Central memory CD4-positive, alpha-beta T cell (primary cell): ENCODE results near the gene XYLT1.

Experiments used
- DNase-seq: peaks from one replicate; pipeline ENCODE4 v3.0.0; 2022

The XYLT1 gene

DNA sequence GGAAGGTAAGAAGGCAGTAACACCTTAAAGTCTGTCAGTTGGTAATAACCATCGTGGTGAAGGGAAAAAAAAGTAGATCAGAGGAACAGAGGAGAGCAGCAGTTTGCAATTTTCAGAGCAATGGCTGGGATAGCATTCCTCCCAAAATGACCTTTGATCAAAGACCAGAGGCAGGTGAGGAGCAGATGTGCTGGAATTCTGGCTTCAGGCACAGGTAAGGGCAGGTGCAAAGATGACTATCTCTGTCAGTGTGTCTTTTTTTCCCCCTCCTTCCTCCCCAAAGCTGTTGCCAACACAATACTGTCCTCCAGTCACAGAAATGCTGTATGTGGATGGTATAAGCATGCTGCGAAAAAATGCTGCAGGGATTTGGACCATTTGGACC is 166.7 kb downstream of the XYLT1 start:
- DNase-seq: no peak

DNA sequence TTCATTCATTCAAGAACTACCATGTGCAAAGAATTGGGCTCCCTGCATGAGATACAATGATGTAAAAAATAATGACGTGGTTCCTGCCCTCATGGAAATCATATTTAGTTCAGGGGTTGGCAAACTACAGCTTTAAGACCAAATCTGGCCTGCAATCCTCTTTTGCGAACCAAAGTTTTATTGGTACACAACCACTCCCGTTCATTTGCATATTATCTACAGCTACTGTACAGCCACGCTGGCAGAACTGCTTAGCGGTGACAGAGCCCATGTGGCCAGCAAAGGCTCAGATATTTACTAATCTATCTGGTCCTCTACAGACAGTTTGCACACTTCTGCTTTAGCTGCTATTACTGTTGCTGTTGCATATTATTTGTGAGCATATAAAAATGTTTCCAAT is 167.7 kb downstream of the XYLT1 start:
- no peak for DNase-seq

DNA sequence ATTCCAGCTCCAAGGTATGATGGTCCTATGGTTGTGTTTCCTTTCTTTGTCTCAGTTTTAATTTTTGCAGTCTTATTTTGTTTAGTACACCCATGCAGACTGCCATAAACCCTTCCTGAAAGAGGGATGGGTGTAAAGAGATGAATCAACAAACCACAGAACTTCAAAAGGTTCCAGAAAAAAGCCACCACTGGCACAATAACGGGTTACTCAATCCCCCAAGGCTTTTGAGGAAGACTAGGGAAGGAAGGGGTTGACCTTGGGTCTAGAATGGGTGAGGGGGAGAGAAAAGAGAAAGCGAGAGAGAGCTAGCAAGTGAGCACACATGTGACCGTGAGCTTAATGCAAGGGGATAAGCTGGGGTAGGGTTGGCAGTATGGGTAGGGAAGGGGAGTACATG is 168.1 kb downstream of the XYLT1 start:
- no peak for DNase-seq

DNA sequence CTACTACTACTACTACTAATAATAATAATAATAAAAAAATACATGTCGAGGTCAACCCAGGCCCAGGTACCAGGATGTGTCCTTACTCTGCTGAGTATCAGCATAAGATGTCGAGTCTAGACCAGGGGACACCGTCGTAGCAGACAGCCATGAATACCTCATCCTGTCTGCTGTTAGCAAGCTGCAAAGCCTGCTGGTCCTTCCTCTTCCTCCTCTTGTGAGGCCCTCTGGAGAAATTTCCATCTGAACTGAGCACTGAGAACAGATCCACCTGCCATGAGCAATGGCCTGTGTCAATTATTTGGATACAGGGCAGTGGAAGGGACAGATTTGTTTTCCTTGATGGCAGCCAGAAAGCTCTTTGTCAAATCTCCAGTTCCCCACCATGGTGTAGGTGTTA is 168.5 kb downstream of the XYLT1 start:
- no peak for DNase-seq

DNA sequence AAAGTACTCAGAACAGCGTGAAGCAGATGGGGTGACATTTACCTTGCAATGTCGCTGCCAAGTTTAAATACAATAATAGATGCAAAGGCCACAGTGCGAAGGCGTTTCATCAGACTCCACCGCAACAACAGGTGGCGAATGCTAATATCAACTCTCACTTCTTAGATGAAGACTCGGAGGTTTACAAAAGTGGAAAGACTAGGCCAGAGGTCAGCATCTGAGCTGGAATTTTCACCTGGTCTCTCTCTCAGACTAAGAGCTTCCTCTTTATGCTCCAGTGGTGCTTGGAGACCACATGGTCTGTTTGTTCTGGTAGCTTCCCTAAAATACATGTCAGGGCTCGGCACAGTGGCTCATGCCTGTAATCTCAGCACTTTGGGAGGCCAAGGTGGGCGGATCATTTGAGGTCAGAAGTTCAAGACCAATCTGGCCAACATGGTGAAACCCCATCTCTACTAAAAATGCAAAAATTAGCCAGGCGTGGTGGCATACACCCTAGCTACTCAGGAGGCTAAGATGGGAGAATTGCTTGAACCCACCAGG is 169.1 kb downstream of the XYLT1 start:
- no peak for DNase-seq

DNA sequence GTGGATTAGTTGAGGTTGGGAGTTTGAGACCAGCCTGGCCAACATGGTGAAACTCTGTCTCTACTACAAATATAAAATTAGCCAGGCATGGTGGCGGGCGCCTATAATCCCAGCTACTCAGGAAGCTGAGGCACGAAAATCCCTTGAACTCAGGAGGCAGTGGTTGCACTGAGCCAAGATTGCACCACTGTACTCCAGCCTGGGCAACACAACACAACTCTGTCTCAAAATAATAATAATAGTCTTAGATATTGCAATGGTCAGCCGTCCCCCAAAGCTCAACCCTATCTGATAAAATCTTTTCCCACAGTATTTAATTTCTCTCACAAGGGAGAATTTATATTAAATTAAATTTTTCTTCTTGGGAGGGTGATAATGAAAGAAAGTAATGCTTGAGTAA is 169.6 kb downstream of the XYLT1 start:
- no peak for DNase-seq

DNA sequence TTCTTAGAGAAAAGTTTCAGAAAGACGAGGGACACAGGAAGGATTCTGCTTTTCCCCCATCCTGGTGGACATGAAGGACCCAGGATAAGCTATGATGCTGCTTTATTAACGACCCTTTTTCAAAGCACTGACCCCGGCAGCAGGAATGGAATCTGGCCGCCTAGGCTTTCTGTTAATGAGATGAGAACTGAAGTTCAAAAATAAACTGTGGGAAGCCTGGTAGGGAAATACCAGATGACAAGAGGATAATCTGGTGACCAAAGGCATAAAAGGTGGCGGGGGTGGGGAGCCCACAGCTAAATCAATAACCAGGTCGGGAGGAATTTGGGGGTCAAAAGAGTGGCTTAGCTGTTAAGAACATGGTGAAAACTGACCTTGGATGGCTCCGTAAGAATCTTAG is 171.0 kb downstream of the XYLT1 start:
- no peak for DNase-seq

DNA sequence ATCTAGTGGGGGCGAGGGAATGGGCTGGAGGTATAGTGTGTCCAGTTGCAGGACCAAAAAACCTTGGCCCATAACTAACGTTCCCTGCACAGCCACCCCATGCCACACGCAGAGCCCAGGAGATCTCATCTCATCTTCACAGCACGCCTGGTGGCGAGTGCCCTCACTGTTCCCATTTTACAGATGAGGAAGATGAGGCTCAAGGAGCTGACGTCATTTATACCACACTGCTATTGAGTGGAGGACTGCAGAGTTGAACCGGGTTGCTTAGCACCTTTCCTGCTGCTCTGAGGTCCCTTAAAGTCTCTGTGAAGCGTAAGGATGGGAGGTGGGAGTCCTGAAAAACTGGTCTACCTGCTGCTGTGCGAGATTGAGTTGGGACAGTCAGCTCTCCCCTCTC is 172.5 kb downstream of the XYLT1 start:
- no peak for DNase-seq

DNA sequence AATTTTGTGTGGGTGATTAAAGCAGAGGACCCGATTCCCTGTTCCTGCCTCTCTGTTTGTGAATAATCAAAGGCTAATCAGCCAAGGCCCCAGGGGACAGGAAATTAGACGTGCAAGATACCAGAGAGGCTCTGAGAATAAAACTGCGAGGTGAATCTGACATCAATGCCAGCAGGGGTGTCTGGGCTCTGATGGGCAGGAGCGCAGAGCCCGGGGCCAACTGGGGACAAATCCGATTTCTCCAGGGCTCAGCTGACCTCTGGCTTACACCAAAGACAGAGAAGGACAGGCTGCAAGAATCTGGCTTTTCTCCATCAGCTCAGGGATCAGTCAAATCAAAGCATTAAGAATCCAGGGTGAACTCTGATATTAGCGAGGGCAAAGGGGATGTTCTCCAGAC is 174.3 kb downstream of the XYLT1 start:
- DNase-seq: no peak

DNA sequence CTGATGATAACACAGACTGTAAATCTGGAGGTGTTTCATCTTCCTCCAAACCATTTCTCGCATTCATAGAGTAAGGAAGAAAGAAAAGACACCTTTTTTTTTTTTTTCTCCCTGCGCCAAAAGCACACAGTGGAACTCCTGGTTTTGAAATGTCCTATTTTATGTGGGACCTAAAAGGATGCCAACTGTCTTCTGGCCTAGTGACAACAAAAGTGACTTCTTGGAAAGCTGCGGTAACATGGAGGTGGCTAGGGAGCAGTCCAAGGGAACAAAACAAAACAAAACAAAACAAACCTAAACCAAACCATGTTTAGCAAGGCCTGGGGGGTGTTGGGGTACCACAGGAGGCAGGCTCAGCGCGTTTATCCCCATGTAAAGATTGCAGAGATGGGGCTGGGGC is 174.8 kb downstream of the XYLT1 start:
- no peak for DNase-seq

DNA sequence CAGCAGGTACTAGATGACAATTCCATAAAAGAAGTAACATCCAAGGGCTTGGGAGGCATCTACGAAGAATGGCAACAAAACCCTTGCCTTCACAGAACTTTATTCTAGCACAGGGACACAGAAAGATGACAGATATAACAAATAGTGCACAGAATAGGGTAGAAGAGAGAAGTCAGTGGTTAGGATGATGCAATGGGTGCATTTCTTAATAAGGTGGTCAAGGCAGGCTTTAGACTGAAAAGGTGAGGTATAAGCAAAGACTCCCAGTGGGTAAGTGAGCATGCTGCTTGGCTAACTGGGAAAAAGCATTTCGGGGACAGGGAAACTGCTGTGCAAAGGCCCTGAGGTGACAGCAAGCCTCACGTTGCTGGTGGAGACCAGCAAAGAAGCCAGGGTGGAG is 175.9 kb downstream of the XYLT1 start:
- no peak for DNase-seq

DNA sequence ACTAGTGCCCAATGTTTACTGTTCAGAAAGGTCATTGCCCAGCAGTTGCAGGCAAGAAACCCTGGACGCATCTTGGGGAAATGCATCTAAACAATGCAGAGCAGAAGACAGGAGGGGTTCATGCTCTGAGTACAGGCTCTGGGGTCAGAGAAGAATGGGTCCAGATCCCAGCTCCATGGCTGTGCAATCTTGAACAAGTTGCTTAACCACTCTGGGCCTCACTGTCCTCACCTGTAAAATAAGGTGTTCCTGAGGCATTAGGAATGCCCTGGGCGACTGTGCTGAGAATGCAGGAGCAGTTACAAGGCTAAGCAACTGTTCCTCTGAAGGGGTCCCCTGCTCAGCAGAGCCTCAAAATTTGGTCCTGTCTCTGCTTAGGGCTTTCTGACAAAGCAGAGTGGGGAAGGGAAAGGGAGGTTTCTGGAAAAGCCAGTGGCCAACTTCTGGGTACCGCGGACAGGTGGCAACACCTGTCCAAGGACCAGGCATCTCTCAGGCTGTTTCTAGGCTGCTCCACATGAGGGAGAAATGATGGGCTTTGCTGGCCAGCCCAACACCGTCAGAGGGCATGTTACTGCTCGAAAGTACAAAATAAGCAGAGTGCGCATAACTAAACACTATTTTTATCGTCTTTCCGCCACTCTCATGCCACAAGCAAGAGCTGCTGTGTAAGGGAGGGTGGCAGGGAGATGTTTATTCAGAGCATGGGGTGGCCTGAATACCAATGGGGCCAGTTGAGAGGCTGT is 176.8 kb downstream of the XYLT1 start:
- no peak for DNase-seq

DNA sequence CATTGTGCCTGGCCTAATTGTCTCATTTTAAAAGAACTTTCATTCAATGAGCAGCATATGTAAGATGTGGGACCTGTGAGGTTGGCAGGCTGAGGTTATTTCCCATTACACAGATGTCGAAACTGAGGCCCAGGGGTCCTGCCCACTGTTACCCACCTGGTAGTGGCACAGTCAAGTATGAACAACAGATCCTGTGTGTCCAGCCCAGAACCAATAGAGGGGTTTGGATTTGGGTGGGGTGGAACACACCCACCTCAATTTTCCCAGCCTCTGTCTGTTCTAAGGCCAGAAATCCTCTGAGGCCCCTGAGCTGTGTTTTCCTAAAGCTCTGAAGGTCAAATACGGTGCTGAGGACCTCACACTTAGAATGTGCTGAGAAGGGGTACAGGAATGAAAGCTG is 179.5 kb downstream of the XYLT1 start:
- DNase-seq: no peak

DNA sequence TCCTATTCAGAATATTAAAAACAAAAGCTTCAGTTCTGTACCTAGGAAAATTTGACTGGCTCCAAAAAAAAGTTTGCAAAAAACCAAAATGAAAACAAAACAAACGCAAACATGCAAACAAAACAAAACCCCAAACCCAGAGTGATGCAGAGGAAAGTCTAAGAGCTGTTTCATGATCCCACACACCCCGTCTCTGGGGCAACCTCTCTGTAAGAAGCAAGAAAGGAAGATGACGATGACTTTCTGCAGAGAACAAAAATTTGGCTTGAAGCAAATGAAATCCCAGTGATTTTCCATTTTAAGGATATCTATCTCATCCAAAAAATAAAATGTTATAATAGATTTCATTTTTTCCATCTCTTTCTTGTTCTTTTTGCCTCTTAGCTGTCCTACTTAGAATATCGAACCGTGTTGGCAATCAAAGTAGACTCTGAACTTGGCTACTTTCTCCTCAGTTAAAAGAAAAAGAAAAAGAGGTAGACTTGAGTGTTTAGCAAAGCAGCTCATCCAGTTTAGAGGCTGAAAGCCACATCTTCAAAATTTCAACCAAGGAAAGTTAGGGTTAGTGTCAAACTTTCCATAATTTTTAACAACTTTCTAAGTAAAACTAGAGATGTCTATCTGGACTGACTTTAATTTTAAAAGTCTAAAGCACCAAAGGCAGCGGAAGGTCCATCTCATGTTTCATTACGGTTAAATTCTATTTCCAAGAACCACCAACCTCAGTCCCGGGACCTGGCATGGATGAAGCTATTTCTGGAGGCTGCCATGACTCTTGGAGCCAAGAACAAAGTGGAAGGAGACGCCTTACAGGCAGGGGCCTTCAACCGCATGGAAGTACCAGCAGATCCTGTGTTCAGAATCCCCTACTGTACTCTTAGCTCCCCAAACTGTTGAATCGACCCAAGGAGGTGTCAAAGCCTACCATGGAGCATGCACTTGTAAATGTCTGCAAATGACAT is 180.8 kb downstream of the XYLT1 start:
- DNase-seq: no peak

DNA sequence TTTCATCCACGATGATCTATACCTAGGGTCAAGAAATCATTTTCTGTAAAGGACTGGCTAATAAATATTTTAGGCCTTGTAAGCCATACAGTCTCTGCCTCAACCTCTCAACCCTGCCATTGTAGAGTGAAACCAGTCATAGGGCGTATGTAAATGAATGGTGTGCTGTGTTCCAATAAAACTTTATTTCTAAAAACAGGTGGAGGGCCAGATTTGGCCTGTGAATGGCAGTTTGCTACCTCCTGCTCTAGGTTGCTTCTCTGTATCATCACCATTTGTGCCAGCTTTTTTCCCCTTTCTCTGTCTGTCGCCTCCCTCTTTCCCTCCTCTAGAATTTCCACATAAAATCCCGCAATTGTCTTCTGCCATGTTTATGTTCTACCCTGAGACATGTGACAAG is 181.7 kb downstream of the XYLT1 start:
- no peak for DNase-seq

DNA sequence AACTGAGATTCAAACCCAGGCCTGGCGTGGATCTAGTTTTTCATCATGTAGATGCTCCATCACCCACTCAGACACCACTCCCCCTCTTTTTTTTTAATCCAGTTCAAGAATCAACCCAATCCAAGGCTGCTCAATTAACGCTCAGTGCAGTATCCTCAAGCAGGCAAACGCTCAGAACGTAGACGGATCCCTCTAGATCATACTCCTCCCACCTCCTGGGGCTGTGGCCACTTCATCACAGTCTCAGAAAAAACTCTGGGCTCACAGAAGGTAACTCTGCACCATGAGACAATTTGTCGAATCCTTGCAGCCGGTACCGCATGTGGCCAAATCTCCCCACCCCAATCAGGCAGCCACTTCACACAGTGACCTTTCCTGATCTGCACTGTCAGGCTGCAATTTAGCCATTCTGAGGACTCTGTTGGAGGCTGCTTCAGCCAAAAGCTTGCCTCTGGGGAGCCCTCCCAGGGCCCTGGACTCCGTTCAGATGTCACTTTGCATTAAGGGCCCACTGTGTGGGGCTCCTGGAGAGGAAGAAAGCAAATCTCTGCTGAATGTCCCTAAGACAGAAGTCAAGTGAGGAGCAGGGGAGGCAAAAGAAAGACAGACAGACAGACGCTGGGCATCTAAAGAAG is 183.5 kb downstream of the XYLT1 start:
- no peak for DNase-seq

DNA sequence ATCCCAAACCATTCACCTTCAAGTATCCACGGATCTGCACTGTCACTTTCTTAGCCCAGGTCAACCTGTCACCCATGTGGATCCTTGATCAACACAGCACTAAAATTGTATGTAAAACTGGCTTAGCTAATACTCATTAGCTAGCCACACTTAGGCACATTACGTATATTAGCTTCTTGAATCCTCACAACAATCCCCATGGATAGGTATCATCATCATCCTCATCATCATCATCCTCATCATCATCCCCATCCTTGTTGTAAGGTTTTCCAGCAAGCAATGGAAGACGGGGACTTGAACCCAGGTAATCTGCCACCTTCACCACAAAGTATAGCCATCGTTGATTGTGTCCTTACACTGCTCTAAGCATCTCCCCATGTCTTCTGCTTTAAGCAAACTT is 184.3 kb downstream of the XYLT1 start:
- DNase-seq: no peak

DNA sequence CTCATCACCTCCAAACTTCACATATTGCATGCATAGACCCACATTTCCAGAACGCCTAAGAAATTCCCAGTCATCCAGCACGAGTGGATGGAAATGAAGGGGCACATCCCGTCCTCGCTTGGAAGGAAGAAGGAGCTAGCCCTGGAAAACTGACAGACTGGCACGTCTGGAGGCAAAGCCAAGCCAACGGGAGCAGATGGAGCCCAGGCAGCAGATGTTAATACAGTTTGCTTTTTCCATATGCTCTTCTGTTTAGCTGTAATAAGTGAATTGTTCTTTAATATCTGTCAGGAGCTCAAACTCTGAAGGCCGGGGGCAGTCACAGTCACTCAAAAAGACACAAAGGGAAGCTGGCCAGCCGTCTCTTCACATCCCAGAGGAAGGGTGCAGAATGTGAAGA is 187.7 kb downstream of the XYLT1 start:
- DNase-seq: no peak

DNA sequence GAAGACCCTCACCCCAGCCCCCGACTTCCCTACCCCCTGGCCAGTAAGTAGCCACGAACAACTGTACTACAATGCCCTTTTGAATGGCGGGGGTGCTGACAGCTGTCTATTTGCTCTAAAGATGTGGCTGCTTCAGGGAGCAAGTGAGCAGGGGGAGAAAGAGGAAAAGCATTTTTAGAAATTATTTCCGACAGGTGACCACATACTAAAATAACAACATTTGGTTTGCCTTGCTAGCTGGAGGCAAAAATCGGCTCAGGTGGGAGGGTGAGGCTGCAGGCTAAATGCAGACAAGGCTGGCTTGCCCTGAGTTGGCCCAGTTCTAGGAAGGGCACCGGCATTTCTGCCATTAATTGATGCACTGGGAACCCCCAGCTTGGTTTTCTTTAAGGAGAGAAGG is 188.5 kb downstream of the XYLT1 start:
- DNase-seq: no peak

DNA sequence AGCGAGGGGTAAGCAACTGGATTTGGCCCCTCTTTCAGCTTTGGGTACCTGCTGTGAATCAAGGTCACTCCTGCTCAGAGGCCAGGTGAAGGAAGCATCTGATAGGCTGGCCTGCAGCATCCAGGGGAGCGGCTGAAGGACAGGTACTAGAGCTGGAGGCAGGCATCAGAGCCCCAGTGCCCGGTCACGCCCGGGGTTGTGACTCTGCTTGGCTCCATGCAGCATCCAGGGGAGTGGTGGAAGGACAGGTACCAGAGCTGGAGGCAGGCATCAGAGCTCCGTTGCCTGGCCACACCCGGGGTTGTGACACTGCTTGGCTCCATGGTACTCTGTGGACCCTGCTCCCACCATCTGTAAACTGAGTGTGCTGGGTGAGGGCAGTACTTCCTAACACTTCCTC is 189.7 kb downstream of the XYLT1 start:
- no peak for DNase-seq

DNA sequence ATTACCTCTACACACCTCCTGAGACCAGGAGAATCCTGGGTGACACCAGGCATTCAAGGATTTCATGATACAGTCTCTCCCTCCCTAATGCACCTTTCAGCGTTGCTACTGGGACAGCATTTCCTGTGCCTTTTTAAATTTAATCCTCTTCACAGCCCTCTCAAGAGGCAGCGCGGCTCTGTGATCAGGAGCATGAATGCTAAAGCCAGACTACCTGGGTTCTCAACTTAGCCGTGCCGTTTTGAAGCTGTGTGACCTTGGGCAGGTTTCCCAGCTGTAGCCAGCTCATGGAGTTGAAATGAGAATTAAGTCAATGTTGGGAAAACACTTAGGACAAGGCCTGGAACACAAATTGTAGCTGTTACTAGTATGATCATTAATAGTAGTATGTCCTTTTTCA is 191.8 kb downstream of the XYLT1 start:
- no peak for DNase-seq

DNA sequence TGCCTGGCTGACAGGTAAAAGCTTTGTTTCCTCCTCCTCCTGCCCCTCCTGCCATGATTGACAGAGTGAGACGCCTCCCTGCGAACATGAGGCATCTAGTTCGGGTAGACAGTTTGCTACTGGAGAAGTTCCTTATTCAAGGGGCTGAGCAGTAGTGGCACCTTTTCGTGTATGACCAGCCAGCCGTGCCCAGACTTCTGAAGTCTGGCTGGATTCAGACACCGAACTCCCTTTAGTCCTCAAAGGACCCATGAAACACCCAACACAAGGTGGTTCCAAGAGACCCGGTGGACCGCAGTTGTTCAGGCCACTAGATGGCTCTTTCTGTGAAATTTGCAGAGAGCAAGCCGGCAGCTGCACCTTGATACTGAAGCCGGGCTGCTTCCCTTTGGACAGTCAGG is 192.8 kb downstream of the XYLT1 start:
- DNase-seq: no peak

DNA sequence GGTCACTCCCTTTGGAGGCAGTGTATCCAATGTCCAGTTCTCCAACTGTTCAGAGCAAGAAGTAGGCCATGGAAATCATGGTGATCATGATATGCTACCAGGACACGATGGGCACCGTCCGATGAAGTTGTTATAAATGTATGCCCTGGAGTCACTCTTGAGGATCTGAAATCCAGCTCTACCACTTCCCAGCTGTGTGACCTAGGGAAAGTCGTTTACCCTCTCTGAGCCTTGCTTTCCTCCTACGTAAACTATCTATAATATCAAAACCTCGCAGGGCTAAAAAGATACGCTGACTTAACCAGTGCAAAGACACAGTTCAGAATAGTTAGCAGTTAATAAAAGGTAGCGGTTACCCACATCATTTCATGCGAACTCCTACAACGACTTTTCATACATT is 194.2 kb downstream of the XYLT1 start:
- DNase-seq: no peak
